ENCODE results near the gene ERN1. TPM values are rescaled to one million over a fixed set of nuclear protein-coding genes. Genes with fewer than 3 reads are reported as not detected.
"Not testable (repeated sequence)": the region's sequence is repeated elsewhere in the genome, so short reads cannot be mapped to it uniquely, and the experiment has no call there.

The ERN1 gene
- total RNA-seq, 1 donor from 2014 or later = 20.6 TPM

- Mint-ChIP-seq H3K27ac (no peak overlapping the region), H3K36me3 (no peaks in the 10 kb centered on the region), H3K4me1 (peaks cover 26% of the 10 kb centered on the region), H3K27me3 (ENCODE audit: low read depth) (peaks cover 2% of the 10 kb centered on the region), H3K4me3 (no peak overlapping the region), H3K9me3 (peaks cover 4% of the 10 kb centered on the region)
- no peak for DNase-seq (ENCODE audit: low spot score in 2 of 2, unreplicated experiment in 2 of 2)
- no peak for TF ChIP-seq CTCF (IDR thresholded peaks at IDR 0.05; ENCODE audit: unreplicated experiment)
Measured at GRCh38 chr17:64126918-64127317, 3.0 kb downstream of the ERN1 start.

- Mint-ChIP-seq H3K27ac (no peak overlapping the region), H3K9me3 (peaks cover 4% of the 10 kb centered on the region), H3K36me3 (no peaks in the 10 kb centered on the region), H3K4me3 (no peak overlapping the region), H3K27me3 (ENCODE audit: low read depth) (peaks cover 2% of the 10 kb centered on the region), H3K4me1 (peaks cover 19% of the 10 kb centered on the region)
- TF ChIP-seq CTCF (IDR thresholded peaks at IDR 0.05; ENCODE audit: unreplicated experiment) = no peak
- no peak for DNase-seq (ENCODE audit: low spot score in 2 of 2, unreplicated experiment in 2 of 2)
Measured at GRCh38 chr17:64125937-64126336, 4.0 kb downstream of the ERN1 start.

- Mint-ChIP-seq H3K9me3 (peaks cover 4% of the 10 kb centered on the region), H3K36me3 (no peaks in the 10 kb centered on the region), H3K4me3 (no peak overlapping the region), H3K27me3 (ENCODE audit: low read depth) (no peaks in the 10 kb centered on the region), H3K4me1 (peaks cover 12% of the 10 kb centered on the region), H3K27ac (no peak overlapping the region)
- DNase-seq (ENCODE audit: low spot score in 2 of 2, unreplicated experiment in 2 of 2) = no peak
- no peak for TF ChIP-seq CTCF (IDR thresholded peaks at IDR 0.05; ENCODE audit: unreplicated experiment)
Measured at GRCh38 chr17:64124609-64125008, 5.3 kb downstream of the ERN1 start.

GRCh38 chr17:64123114-64123513 lies 6.8 kb downstream of the ERN1 start:
- Mint-ChIP-seq H3K4me1 (peaks cover 11% of the 10 kb centered on the region), H3K27ac (no peak overlapping the region), H3K36me3 (no peaks in the 10 kb centered on the region), H3K27me3 (ENCODE audit: low read depth) (no peaks in the 10 kb centered on the region), H3K4me3 (no peak overlapping the region), H3K9me3 (peaks cover 4% of the 10 kb centered on the region)
- TF ChIP-seq CTCF (IDR thresholded peaks at IDR 0.05; ENCODE audit: unreplicated experiment) = no peak
- no peak for DNase-seq (ENCODE audit: low spot score in 2 of 2, unreplicated experiment in 2 of 2)

GRCh38 chr17:64120972-64121786 lies 8.8 kb downstream of the ERN1 start:
- not testable (repeated sequence) for H3K27me3 Mint-ChIP-seq (ENCODE audit: low read depth); H3K9me3 Mint-ChIP-seq; DNase-seq (ENCODE audit: low spot score in 2 of 2, unreplicated experiment in 2 of 2); H3K27ac Mint-ChIP-seq; H3K4me3 Mint-ChIP-seq; H3K36me3 Mint-ChIP-seq
- H3K4me1 Mint-ChIP-seq = peaks cover 11% of the 10 kb centered on the region

GRCh38 chr17:64120159-64120810 lies 9.7 kb downstream of the ERN1 start:
- Mint-ChIP-seq H3K27ac (no peak overlapping the region), H3K4me1 (peaks cover 11% of the 10 kb centered on the region), H3K27me3 (ENCODE audit: low read depth) (no peaks in the 10 kb centered on the region), H3K36me3 (no peaks in the 10 kb centered on the region), H3K4me3 (no peak overlapping the region), H3K9me3 (peaks cover 4% of the 10 kb centered on the region)
- no peak for TF ChIP-seq CTCF (IDR thresholded peaks at IDR 0.05; ENCODE audit: unreplicated experiment)
- DNase-seq (ENCODE audit: low spot score in 2 of 2, unreplicated experiment in 2 of 2) = no peak
